ENCODE measurements around the gene FLAD1. TPM values are rescaled to one million over a fixed set of nuclear protein-coding genes. Genes with fewer than 3 reads are reported as not detected.
"Not testable (repeated sequence)": the region's sequence is repeated elsewhere in the genome, so short reads cannot be mapped to it uniquely, and the experiment has no call there.

The FLAD1 gene
- total RNA-seq, 2 experiments from 2014 or later, result 48.2 to 63.7 TPM

- Mint-ChIP-seq H3K9me3 (ENCODE audit: low read depth) (no peaks in the 10 kb centered on the region), H3K4me3 (no peak overlapping the region), H3K36me3 (peaks cover 16% of the 10 kb centered on the region), H3K27ac (no peak overlapping the region), H3K4me1 (peaks cover 13% of the 10 kb centered on the region), H3K27me3 (no peaks in the 10 kb centered on the region)
- CTCF ChIA-PET, result interaction anchor here (1.1 to 4.0 kb wide), 3 partner anchors 9 to 72 kb away, joined by 3 to 27 read pairs (median 8); no protein-coding TSS in a partner anchor
- no peak for ATAC-seq
- DNase-seq, result no peak
Measured at GRCh38 chr1:154990276-154990675, 7.1 kb downstream of the FLAD1 start.

GRCh38 chr1:154992721-154993571 lies 9.8 kb downstream of the FLAD1 start:
- Mint-ChIP-seq H3K4me3 (no peak overlapping the region), H3K4me1 (peaks cover 18% of the 10 kb centered on the region), H3K27me3 (no peaks in the 10 kb centered on the region), H3K27ac (no peak overlapping the region), H3K9me3 (ENCODE audit: low read depth) (no peaks in the 10 kb centered on the region), H3K36me3 (peaks cover 11% of the 10 kb centered on the region)
- ATAC-seq (no peak), DNase-seq (no peak)
- CTCF ChIA-PET, result interaction anchor here (0.5 to 13.5 kb wide), 8 partner anchors 8 to 92 kb away, joined by 3 to 212 read pairs (median 7); partner anchors contain the start of genes FLAD1 and PBXIP1

GRCh38 chr1:154993572-154994268 lies 10.6 kb downstream of the FLAD1 start, which contains the start of gene LENEP:
Gene LENEP, plus strand, starts transcription at chr1:154993586. Its CDS starts 22 bp downstream, at chr1:154993608.
- H3K9me3 Mint-ChIP-seq (ENCODE audit: low read depth), result no peaks in the 10 kb centered on the region
- peaks cover 7% of the 10 kb centered on the region for H3K36me3 Mint-ChIP-seq
- H3K4me1 Mint-ChIP-seq, result peaks cover 21% of the 10 kb centered on the region
- DNase-seq, result no peak
- no peak within 1 kb of the TSS for H3K27ac Mint-ChIP-seq
- H3K4me3 Mint-ChIP-seq, result no peak within 1 kb of the TSS
- no peaks in the 10 kb centered on the region for H3K27me3 Mint-ChIP-seq
- CTCF ChIA-PET, result interaction anchor here (0.5 to 13.5 kb wide), 16 partner anchors 8 to 324 kb away, joined by 3 to 212 read pairs (median 4); partner anchors contain the start of genes ADAM15, FLAD1, PBXIP1 and PYGO2
- ATAC-seq, result no peak

- DNase-seq, result no peak
- no peak overlapping the region for H3K4me3 Mint-ChIP-seq
- no peaks in the 10 kb centered on the region for H3K27me3 Mint-ChIP-seq
- no peaks in the 10 kb centered on the region for H3K9me3 Mint-ChIP-seq (ENCODE audit: low read depth)
- H3K27ac Mint-ChIP-seq, result no peak overlapping the region
- peaks cover 4% of the 10 kb centered on the region for H3K36me3 Mint-ChIP-seq
- ATAC-seq, result no peak
- CTCF ChIA-PET, result interaction anchor here (0.5 to 13.5 kb wide), 13 partner anchors 9 to 325 kb away, joined by 3 to 212 read pairs (median 4); partner anchors contain the start of genes ADAM15, FLAD1, PBXIP1 and PYGO2
- peaks cover 23% of the 10 kb centered on the region for H3K4me1 Mint-ChIP-seq
Measured at GRCh38 chr1:154994269-154994587, 11.1 kb downstream of the FLAD1 start.

- no peak for DNase-seq
- CTCF ChIA-PET, result interaction anchor here (0.7 to 13.5 kb wide), 13 partner anchors 9 to 1037 kb away, joined by 3 to 212 read pairs (median 4); partner anchors contain the start of genes ADAM15, FLAD1, PBXIP1 and PYGO2
- H3K27me3 Mint-ChIP-seq, result no peaks in the 10 kb centered on the region
- peaks cover 4% of the 10 kb centered on the region for H3K36me3 Mint-ChIP-seq
- H3K4me3 Mint-ChIP-seq, result no peak overlapping the region
- no peak for ATAC-seq
- H3K9me3 Mint-ChIP-seq (ENCODE audit: low read depth), result no peaks in the 10 kb centered on the region
- peaks cover 22% of the 10 kb centered on the region for H3K4me1 Mint-ChIP-seq
- H3K27ac Mint-ChIP-seq, result no peak overlapping the region
Measured at GRCh38 chr1:154994591-154994990, 11.4 kb downstream of the FLAD1 start.

- ATAC-seq; H3K4me3 Mint-ChIP-seq; H3K36me3 Mint-ChIP-seq; H3K9me3 Mint-ChIP-seq (ENCODE audit: low read depth); H3K27me3 Mint-ChIP-seq; DNase-seq; H3K27ac Mint-ChIP-seq: not testable (repeated sequence)
- peaks cover 27% of the 10 kb centered on the region for H3K4me1 Mint-ChIP-seq
- CTCF ChIA-PET, result interaction anchor here (0.7 to 13.5 kb wide), 10 partner anchors 10 to 1037 kb away, joined by 3 to 212 read pairs (median 5); partner anchors contain the start of genes ADAM15, CKS1B, FLAD1 and PYGO2
Measured at GRCh38 chr1:154995301-154995983, 12.3 kb downstream of the FLAD1 start.

GRCh38 chr1:154996966-154997701 lies 14.0 kb downstream of the FLAD1 start:
- Mint-ChIP-seq H3K4me3 (no peak overlapping the region), H3K27ac (peak overlapping the region; percentile 47)

GRCh38 chr1:154998201-154998780 lies 15.1 kb downstream of the FLAD1 start:
- DNase-seq (no peak), ATAC-seq (no peak)
- no peaks in the 10 kb centered on the region for H3K27me3 Mint-ChIP-seq
- H3K36me3 Mint-ChIP-seq, result no peaks in the 10 kb centered on the region
- CTCF ChIA-PET, result interaction anchor here (0.7 to 13.5 kb wide), 21 partner anchors 8 to 439 kb away, joined by 3 to 212 read pairs (median 8); partner anchors contain the start of genes CKS1B, FLAD1, PBXIP1 and PMVK
- H3K27ac Mint-ChIP-seq, result no peak overlapping the region
- H3K4me1 Mint-ChIP-seq, result peaks cover 27% of the 10 kb centered on the region
- H3K9me3 Mint-ChIP-seq (ENCODE audit: low read depth), result no peaks in the 10 kb centered on the region
- no peak overlapping the region for H3K4me3 Mint-ChIP-seq

More at GRCh38 chr1:154996966-154997701, 14.0 kb downstream of the FLAD1 start:
- H3K4me1 Mint-ChIP-seq, result peaks cover 27% of the 10 kb centered on the region
- H3K27me3 Mint-ChIP-seq, result no peaks in the 10 kb centered on the region
- no peak for ATAC-seq
- H3K36me3 Mint-ChIP-seq, result no peaks in the 10 kb centered on the region
- no peaks in the 10 kb centered on the region for H3K9me3 Mint-ChIP-seq (ENCODE audit: low read depth)
- CTCF ChIA-PET, result interaction anchor here (0.9 to 13.5 kb wide), 8 partner anchors 12 to 64 kb away, joined by 3 to 212 read pairs (median 6); partner anchors contain the start of genes CKS1B, FLAD1 and PBXIP1
- DNase-seq, result no peak

- no peaks in the 10 kb centered on the region for H3K27me3 Mint-ChIP-seq
- H3K36me3 Mint-ChIP-seq, result peaks cover 3% of the 10 kb centered on the region
- no peaks in the 10 kb centered on the region for H3K9me3 Mint-ChIP-seq (ENCODE audit: low read depth)
- DNase-seq (peak; percentile 84), ATAC-seq (peak; percentile 3)
- CTCF ChIA-PET, result interaction anchor here (0.7 to 13.5 kb wide), 27 partner anchors 9 to 439 kb away, joined by 3 to 212 read pairs (median 5); partner anchors contain the start of genes ADAM15, CKS1B, FLAD1 and PBXIP1
- peak overlapping the region; percentile 89 for H3K27ac Mint-ChIP-seq
- peaks cover 30% of the 10 kb centered on the region for H3K4me1 Mint-ChIP-seq
- peak overlapping the region; percentile 71 for H3K4me3 Mint-ChIP-seq
Measured at GRCh38 chr1:154998818-154999570, 15.8 kb downstream of the FLAD1 start.

- peaks cover 38% of the 10 kb centered on the region for H3K4me1 Mint-ChIP-seq
- DNase-seq (peak; percentile 69), ATAC-seq (no peak)
- no peaks in the 10 kb centered on the region for H3K9me3 Mint-ChIP-seq (ENCODE audit: low read depth)
- no peaks in the 10 kb centered on the region for H3K27me3 Mint-ChIP-seq
- peaks cover 3% of the 10 kb centered on the region for H3K36me3 Mint-ChIP-seq
- CTCF ChIA-PET, result interaction anchor here (0.8 to 13.5 kb wide), 30 partner anchors 9 to 440 kb away, joined by 3 to 212 read pairs (median 5); partner anchors contain the start of genes ADAM15, CKS1B, FLAD1 and PBXIP1
- peak overlapping the region; percentile 89 for H3K27ac Mint-ChIP-seq
- H3K4me3 Mint-ChIP-seq, result peak overlapping the region; percentile 98
Measured at GRCh38 chr1:154999571-155000410, 16.6 kb downstream of the FLAD1 start.

Data from activated CD8-positive, alpha-beta memory T cell treated with anti-CD3 and anti-CD28 coated beads, Interleukin-2, amount 10 ng/mL, durations not matched to agents 7 days and 5 days (primary cell).